SH-SY5Y (cell line): ENCODE results near the gene MYH10.

Experiments used
- GATA2 ChIP-seq: IDR thresholded peaks from 2 replicates; pipeline ENCODE4 v1.6.1; 2011; ENCODE audit warnings: mild to moderate bottlenecking, low read depth, low read length
- GATA3 ChIP-seq: IDR thresholded peaks from 2 replicates; pipeline ENCODE4 v1.6.1; 2011; ENCODE audit warnings: low read depth, mild to moderate bottlenecking, low read length, moderate library complexity

DNA sequence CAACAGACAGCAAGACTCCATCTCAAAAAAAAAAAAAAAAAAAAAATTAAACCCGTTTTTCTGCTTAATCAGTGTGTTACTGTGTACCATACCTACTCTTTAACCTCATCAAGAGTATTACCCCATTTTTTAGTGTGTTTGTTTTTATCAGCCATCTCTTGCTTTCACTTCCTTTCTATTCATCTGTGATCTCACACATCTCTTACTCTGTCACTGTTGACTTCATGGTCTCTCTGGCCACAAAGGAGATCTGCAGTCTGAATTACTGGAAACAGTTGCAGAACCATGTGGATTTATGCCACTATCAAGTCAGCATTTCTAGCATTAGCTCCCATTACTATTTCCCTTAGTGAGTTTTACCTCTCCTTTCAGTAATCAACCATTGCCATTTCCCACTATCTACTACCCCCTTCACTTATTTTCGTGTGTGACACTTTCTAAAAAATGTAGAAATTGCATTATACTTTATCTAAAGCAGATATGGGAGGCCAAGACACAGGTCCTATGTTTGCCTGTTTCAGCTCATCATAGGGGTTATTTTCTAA lies 174.8 kb downstream of the MYH10 start:
- TF ChIP-seq GATA2: no peak
- TF ChIP-seq GATA3: no peak
